Measurements from ENCODE around the gene GP9. TPM values are rescaled to one million over a fixed set of nuclear protein-coding genes. Genes with fewer than 3 reads are reported as not detected.

The GP9 gene
- total RNA-seq, 2 experiments from 2014 or later: not detected

DNA sequence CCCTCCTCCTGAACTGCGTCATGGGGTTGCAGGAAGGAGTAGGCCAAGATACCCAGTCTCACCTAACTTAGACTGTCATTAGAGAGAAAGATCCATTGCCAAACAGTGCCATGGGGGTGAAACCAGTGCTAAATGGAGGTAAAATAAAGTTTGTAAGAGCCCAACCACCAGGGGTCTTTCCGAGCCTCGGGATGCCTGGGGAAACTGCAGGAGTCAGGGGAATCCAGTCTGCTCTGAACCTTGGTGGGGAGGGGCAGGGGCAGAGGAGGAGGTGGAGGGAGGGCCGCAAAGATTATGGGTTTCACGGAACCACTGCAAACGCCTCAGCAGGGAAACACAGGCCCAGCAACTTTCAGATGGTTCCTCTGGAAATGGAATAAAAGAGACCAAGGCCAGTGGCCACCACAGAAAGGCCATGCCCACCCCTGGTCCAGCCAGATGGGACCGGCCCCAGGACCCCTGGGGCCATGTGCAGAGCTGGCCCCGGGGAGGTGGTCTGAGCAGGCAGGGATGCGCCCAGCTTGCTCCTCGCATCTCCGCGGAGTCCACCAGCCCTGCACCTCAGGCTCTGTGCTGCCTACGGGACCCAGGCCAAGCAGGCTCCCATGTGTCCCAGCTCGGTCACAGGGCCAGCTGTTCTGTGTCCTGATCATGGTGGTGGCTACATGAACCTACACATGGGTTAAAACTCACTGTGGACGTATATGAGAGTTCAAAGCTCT, 19.8 kb upstream of the GP9 start:
- Histone ChIP-seq H2AFZ (ENCODE audit: low read length) (no peak overlapping the region), H3K9me2 (ENCODE audit: insufficient read depth, low read length) (no peaks in the 10 kb centered on the region), H3K9me3 (ENCODE audit: low read length) (no peaks in the 10 kb centered on the region), H4K20me1 (ENCODE audit: insufficient read depth, low read length) (no peaks in the 10 kb centered on the region), H3K4me3 (ENCODE audit: low read depth, low read length, poor library complexity, severe bottlenecking) (no peak overlapping the region), H3K4me2 (ENCODE audit: low read length) (no peak overlapping the region), H3K79me2 (ENCODE audit: insufficient read depth, low read depth, low read length) (no peaks in the 10 kb centered on the region), H3K4me1 (ENCODE audit: insufficient read depth, low read length, poor library complexity, severe bottlenecking) (no peaks in the 10 kb centered on the region), H3K27ac (ENCODE audit: low read depth, low read length, poor library complexity, severe bottlenecking) (no peak overlapping the region), H3K36me3 (ENCODE audit: insufficient read depth, low read length) (no peaks in the 10 kb centered on the region)
- no peak for DNase-seq (ENCODE audit: low spot score)
- CTCF ChIA-PET (ENCODE audit: unreplicated experiment): interaction anchor here (0.6 kb wide), 1 partner anchor 13 kb away, joined by 3 read pairs; no protein-coding TSS in a partner anchor
- intact Hi-C loops (cut with micrococcal nuclease; ENCODE audit: unreplicated experiment): no loop called here
- POLR2A ChIA-PET: interaction anchor here (1.0 kb wide), 1 partner anchor 24 kb away, joined by 3 read pairs; no protein-coding TSS in a partner anchor
- no TSS peak for BruUV-seq (replicated peaks)
- TF ChIP-seq EZH2phosphoT487 (IDR thresholded peaks at IDR 0.05; ENCODE audit: borderline replicate concordance, low read depth, low read length): no peak
- TF ChIP-seq CTCF (conservative IDR thresholded peaks at IDR 0.05; ENCODE audit: low read length): no peak

DNA sequence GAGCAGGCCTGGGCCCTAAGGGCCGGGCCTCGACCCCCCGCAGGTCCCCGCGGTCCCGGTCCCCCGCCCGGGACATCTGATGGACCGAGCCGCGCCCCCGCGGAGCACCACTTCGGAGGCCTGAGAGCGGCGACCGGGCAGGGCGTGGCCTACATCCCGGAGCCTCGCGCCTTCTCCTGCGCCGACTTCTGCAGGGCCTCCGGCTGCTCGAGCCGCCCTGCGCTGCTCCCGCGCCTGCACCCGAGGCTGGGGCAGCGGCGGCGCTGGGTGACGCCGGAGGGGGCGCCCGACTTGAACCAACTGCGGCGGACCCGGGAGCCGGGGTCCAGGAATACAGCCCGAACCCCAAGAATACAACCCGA, 14.9 kb upstream of the GP9 start:
- no peaks in the 10 kb centered on the region for H3K79me2 ChIP-seq (ENCODE audit: insufficient read depth, low read depth, low read length)
- intact Hi-C loops (cut with micrococcal nuclease; ENCODE audit: unreplicated experiment): no loop called here
- POLR2A ChIA-PET: no interaction called here
- no peaks in the 10 kb centered on the region for H3K4me1 ChIP-seq (ENCODE audit: insufficient read depth, low read length, poor library complexity, severe bottlenecking)
- TF ChIP-seq EZH2phosphoT487 (IDR thresholded peaks at IDR 0.05; ENCODE audit: borderline replicate concordance, low read depth, low read length) (no peak), CTCF (conservative IDR thresholded peaks at IDR 0.05; ENCODE audit: low read length) (no peak)
- H2AFZ ChIP-seq (ENCODE audit: low read length): no peak overlapping the region
- no peaks in the 10 kb centered on the region for H3K9me3 ChIP-seq (ENCODE audit: low read length)
- DNase-seq (ENCODE audit: low spot score): no peak
- H3K27ac ChIP-seq (ENCODE audit: low read depth, low read length, poor library complexity, severe bottlenecking): no peak overlapping the region
- no peak overlapping the region for H3K4me3 ChIP-seq (ENCODE audit: low read depth, low read length, poor library complexity, severe bottlenecking)
- CTCF ChIA-PET (ENCODE audit: unreplicated experiment): no interaction called here
- no TSS peak for BruUV-seq (replicated peaks)
- H4K20me1 ChIP-seq (ENCODE audit: insufficient read depth, low read length): no peaks in the 10 kb centered on the region
- H3K4me2 ChIP-seq (ENCODE audit: low read length): no peak overlapping the region
- no peaks in the 10 kb centered on the region for H3K36me3 ChIP-seq (ENCODE audit: insufficient read depth, low read length)
- no peaks in the 10 kb centered on the region for H3K9me2 ChIP-seq (ENCODE audit: insufficient read depth, low read length)

GRCh38 chr3:129046037-129046731, 14.4 kb upstream of the GP9 start:
- Histone ChIP-seq H3K4me1 (ENCODE audit: insufficient read depth, low read length, poor library complexity, severe bottlenecking) (no peaks in the 10 kb centered on the region), H2AFZ (ENCODE audit: low read length) (no peak overlapping the region), H3K4me3 (ENCODE audit: low read depth, low read length, poor library complexity, severe bottlenecking) (no peak overlapping the region), H3K9me2 (ENCODE audit: insufficient read depth, low read length) (no peaks in the 10 kb centered on the region), H3K79me2 (ENCODE audit: insufficient read depth, low read depth, low read length) (no peaks in the 10 kb centered on the region), H3K4me2 (ENCODE audit: low read length) (no peak overlapping the region), H3K27ac (ENCODE audit: low read depth, low read length, poor library complexity, severe bottlenecking) (no peak overlapping the region), H3K36me3 (ENCODE audit: insufficient read depth, low read length) (no peaks in the 10 kb centered on the region), H3K9me3 (ENCODE audit: low read length) (no peaks in the 10 kb centered on the region), H4K20me1 (ENCODE audit: insufficient read depth, low read length) (no peaks in the 10 kb centered on the region)
- no TSS peak for BruUV-seq (replicated peaks)
- intact Hi-C loops (cut with micrococcal nuclease; ENCODE audit: unreplicated experiment): no loop called here
- POLR2A ChIA-PET: no interaction called here
- no peak for TF ChIP-seq EZH2phosphoT487 (IDR thresholded peaks at IDR 0.05; ENCODE audit: borderline replicate concordance, low read depth, low read length)
- TF ChIP-seq CTCF (conservative IDR thresholded peaks at IDR 0.05; ENCODE audit: low read length): no peak
- no peak for DNase-seq (ENCODE audit: low spot score)
- CTCF ChIA-PET (ENCODE audit: unreplicated experiment): no interaction called here
